Measurements from ENCODE around the gene ASAP2.
A peak's percentile ranks its signal among the peaks of the same experiment; 100 is the strongest.
"Not testable (repeated sequence)": the region's sequence is repeated elsewhere in the genome, so short reads cannot be mapped to it uniquely, and the experiment has no call there.

ASAP2 gene

DNA sequence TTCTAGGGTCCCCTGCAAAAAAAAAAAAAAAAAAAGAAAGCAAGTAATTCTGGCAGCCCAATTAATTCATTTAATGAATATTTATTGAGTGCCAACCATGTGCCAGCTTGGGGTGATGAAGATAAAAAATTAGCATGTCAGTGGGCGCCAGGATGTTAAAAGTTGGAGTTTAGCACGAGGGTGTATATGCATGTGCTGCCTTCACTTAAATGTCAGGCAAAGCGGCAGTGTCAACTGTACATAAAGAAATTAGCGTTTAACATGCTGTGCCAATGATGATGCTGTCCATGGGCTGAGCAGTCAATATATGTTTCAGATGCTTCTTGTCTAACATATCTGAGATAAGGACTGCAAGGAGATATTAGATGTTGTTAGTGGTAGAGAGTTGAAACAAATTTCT, 49.5 kb downstream of the ASAP2 start:
- no peak for DNase-seq

DNA sequence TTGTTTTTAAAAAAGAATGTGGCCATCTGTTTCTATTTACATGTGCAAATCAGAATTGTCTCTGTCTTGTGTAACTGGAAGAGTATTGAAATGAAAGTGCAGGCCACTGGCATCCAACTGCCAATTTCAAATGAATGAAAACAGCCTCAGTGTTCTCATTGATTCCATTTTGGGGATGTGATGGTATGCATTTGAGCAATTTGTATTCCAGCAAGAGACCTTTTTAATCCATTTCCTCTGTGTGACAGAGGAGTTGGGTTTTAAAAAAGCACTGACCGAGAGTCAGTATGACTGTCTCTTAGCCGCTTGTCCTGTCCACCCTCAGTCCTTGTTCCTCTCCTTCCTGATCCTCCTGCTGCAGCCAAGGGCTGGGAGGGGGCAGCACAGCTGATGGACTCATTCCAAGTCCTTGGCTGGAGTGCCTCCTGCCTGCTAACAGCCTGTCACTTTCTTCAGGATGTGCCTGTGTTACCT, 50.0 kb downstream of the ASAP2 start:
- DNase-seq, result peak; percentile 15

DNA sequence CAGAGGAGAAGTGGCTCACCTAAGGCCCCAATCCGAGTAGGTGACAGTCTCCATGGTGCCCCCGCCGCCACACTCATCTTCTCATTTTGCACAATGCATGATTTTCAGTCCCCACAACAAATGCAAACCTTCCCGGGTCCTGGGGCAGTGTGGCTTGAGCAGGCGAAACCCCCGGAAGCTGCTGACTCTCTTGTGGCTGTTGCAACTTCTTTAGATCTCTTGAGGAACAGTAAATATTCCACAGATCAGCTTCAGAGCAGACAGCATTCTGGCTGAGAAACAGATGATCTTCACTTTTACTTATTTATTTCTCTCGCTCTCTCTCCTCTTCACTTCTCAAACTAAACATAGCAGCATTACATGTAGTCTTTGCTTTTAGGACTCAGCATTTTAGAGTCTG, 51.9 kb downstream of the ASAP2 start:
- no peak for DNase-seq

DNA sequence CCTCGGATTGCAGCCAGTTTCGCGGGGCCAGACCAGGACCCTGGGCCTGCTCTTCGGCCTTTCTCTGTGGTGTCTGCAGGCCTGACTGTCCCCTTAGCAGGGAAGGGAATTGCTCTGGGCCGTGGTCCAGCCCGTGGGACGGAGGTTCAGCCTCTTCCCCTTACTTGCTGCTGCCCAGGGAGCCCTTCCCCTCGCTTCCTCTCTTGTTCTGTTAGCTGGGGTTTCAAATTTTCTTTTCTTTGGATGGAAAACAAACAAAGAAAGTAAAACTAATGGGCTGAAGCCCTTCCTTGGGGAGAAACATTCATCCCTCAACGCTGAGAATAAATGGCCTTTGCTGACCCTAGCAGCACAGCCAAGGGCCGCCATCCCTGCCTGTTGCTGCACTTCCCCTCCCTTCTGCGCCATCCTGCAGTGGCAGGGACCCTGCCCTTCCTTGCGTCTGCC, 52.4 kb downstream of the ASAP2 start:
- DNase-seq, result no peak

DNA sequence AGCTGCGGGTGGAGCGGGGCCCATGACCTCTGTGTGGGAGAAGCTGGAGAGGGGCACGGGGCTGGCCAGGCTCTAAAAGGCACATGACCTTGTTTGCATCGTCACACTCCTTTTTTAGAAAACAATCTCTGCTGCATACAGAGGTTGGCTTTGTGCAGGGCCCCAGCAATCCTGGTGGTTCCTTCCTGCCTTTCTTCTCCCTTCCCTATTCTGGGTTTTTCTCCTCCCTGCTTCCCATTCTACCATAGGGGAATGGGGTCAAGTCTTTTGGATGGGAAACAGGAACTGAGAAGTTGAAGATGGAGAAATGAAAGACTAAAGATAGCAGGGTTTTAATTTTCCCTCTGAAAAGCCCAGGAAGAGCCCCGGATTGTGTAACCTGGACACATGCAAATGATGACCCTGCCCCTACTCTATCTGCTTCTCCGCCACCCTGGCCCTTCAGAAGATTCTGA, 53.9 kb downstream of the ASAP2 start:
- DNase-seq, result no peak

DNA sequence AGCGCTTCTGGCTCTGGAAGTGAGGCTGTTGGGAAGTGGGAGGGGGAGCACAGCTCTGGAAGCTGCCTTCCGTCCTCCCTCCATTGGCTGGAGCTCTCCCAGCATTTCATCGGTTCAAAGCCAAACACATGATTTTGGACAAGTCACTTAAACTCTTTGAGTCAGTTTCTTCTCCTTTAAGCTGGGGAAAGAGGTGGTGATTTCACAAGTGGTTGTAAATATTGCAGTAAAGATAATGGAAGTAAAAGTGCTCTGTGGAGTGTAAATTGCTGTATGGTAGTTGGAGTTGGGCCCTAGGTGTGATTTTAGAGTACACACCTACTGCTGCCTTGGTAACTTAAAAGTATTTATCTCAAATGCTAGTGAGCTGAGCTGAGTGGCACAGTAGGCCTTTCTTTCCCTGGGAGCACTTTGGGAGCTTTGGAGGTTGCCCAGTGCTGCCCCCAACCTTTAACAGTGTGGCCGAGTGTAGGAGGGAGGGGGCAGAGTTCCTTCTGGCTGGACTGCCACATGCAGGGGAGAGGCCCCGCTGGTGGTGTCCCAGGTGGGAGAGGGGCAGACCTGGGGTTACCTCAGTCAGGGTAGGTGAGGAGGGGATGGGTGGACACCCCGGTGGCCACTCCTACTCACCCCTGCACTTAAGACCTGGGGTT, 54.7 kb downstream of the ASAP2 start:
- DNase-seq, result no peak

DNA sequence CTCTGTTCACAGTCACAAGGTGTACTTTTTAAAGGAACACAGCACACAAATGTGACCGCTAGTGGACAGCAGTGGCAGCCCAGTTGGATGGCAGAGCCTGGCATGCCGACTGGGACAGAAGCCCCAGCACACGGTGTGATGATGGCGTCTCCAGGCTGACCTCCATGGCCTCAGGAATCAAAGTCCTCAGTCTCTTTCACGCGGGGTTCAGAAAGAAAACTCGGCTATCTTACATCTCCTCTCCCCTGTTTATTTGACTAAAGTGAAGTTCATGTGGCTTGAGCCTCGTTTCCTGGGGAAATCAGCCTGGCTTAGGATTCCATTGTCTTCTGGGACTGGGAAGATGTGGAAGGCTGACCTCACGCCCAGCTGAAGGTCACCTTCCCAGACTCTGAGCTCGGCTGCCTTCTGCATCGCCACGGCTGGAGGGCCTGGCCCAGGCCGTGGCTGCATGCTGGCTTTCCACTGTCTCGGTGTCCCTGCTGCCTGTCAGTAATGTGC, 56.1 kb downstream of the ASAP2 start:
- no peak for DNase-seq

DNA sequence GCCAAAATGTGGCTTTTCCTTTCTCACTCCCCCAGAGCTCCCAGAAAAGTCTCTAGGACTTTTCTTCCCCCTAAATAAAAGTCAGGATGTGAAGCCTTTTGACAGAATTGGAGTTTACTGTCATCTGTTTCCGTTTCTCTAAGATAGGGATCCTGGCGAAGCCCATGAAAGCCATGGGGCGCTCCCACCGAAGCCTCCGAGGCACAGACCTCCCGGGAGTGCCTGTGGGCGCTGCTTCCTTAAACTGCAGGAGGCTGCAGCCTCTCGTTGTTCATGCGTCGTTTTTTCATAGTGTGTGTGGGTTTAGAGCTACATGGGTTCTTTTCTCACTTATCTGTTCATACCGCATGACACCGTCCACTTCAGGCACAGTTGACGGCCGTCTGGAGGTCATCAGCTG, 56.8 kb downstream of the ASAP2 start:
- no peak for DNase-seq

DNA sequence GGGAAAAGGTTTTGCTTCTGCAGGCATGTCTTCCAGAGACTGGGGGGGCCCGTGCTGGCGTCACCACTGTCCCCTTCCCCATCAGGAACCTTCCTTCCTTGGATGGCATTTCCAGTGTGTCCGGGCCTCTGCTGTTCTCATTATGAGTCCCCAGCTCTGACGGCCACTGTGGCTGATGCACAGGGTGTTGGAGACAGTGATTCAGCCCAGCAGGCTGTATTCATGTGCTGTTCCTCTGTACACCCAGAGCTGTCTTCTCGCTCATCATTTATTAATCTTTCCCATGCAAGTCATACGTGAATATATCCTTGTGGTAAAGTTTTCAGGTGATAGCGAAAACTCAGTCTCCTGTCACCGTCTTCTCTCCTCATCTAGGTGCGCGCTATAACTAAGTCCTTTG, 57.7 kb downstream of the ASAP2 start:
- no peak for DNase-seq

DNA sequence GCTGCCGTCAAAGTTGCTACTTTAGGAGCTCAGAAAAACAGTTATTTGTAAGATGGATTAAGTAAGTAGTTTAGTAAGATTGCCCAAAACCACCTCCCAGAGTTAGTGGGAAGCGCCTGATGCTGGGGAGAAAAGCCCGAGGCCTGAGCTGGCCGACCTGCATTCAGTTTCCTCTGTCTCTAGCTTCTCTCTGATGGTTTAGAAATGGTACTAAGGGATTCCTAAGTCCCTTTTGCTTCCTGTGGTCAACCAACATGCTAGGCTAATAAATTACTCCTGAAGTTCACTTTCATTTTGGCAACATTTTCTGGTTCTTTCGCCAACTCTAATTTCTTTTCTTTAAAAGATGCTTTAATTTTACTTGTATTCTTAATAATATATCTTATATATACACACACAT, 60.1 kb downstream of the ASAP2 start:
- no peak for DNase-seq

DNA sequence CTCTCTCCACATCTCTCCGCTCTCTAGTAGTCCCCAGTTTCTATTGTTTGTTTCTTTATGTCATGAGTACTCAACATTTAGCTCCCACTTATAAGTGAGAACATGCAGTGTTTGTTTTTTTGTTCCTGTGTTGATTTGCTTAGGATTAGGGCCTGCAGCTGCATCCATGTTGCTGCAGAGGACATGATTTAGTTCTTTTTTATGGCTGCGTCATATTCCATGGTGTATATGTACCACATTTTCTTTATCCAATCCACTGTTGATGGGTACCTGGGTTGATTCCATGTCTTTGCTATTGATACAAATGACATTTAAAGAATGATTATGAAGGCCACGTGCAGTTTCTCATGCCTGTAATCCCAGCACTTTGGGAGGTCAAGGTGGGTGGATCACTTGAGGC, 60.7 kb downstream of the ASAP2 start:
- DNase-seq, result not testable (repeated sequence)

DNA sequence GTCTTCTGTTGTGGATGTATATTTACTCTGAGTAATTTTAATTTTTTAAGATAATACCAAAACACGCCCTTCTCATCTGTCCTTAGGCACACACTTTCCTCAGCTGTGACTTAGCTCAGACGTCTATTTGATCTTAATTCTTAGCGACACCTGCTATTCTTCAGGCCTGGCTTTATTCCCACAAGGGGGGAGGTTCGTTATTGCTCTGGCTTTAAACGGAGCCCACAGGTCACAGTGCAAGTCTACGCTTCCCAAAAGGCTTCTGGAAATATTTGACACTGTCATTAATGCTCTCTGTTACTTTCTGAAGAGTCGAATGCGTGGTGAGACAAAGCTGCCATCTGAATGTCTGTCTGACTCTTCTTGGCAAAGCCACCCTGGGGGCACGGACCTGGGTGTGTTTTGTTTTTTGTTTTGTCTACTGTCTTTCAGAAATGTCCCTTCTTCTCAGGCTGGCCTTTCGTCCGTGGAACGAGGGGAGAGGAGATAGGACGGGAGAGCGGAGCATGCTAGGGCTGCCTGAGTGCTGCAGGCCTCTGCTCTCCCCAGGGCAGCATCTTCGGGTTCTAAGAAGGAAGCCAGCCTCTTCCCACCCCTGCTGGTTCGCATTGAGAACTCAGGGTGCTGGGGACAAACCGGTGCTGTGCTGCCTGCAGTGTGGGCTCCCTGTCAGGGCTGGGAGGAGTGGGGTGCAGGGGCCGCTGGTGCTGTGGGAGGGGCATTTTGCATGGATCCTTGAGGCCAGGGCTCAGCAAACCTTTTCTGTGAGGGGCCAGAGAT, 61.9 kb downstream of the ASAP2 start:
- DNase-seq, result no peak

DNA sequence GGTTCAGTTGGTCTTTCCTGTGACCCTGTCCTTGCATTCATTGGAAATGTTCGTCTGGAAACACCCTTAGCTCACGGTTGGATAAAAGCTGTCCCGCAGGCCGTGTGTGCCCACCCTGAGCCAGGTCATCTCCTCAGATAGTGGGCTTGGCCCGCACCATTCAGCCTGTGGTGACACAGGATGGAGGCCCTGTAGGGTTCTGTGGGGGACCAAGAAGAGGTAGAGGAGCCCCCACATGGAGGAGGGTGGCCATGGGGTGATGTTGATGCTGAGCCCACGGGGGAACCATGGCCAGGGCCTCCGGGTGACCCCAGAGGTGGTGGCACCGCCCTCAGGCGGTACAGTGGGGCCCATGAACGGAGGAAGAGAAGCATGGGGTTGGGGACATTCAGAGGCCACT, 62.7 kb downstream of the ASAP2 start:
- no peak for DNase-seq

DNA sequence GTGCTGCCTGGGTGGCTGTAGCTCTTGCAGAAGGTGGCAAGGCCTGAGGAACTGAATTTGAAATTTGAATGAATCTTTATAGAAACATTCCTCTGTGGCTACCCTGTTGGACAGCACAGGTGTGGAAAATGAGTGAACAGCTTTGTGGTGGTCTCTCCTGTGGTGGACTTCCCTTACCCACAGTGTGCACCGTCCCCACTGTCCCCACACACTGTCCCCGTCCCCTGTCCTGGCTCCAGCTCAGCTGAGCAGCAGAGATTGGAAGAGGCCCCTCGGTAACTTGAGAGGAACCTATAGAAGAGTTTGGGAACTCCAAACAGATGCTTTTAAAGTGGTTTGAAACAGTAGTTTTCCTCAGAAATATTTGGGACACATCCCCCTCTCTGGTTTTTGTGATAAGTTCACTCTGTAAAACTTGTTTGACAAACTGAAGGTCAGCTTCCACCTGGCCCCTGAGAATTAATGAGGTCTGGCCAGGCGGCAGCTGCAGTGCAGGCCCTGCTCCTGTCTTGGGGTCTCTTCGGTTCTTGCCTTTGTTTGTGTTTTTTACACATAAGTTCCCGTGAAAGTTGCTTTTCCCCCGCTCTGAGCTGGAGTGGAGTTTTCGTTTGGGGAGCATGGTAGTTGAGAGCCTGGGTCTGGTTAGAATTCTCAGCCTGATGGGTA, 63.2 kb downstream of the ASAP2 start:
- DNase-seq, result no peak

DNA sequence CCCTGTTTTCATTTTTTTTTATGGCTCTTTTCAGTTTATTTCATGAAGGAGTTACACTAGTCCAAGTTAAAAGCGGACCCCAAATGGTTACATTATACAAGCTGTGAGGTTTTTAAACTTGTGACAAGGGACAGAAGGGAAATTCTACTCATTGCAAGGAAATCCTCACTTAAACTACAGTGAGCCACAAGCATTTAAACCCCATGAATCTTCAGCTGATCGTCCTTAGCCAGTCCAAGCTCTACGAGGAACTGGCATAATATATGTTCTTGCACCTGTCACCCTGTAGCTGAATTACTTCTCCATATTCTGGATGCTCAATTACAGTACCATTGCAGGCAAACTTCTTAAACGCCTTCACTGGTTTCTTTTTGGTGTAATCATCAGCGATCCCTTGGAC, 64.5 kb downstream of the ASAP2 start:
- no peak for DNase-seq

DNA sequence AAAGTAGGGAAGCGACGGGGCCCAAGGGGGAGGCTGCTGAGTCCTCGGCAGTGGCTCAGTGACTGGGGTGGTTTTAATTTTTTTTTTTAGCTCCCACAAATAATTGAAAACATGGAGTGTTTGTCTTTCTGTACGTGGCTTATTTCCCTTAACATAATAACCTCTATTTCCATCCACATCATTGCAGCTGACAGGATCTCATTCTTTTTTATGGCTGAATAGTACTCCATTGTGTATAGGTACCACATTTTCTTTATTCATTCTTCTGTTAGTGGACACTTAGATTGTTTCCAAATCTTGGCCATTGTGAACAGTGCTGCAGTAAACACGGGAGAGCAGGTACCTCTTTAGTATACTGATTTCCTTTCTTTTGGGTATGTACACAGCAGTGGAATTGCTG, 65.1 kb downstream of the ASAP2 start:
- no peak for DNase-seq

DNA sequence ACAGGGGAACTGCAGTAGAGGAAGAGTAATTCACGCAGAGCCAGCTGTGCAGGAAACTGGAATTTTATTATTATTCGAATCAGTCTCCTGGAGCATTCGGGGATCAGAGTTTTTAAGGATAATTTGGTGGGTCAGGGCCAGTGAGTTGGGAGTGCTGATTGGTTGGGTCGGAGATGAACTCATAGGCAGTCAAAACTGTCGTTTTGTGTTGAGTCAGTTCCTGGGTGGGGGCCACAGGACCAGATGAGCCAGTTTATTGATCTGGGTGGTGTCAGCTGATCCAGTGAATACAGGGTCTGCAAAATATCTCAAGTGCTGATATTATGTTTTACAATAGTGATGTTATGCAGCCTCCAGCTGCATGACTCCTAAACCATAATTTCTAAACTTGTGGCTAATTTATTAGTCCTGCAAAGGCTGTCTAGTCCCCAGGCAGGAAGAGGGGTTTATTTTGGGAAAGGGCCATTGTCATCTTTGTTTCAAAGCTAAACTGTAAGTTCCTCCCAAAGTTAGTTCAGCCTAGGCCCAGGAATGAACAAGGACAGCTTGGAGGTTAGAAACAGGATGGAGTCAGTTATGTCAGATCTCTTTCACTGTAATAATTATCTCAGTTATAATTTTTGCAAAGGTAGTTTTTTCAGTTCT, 67.0 kb downstream of the ASAP2 start:
- no peak for DNase-seq

DNA sequence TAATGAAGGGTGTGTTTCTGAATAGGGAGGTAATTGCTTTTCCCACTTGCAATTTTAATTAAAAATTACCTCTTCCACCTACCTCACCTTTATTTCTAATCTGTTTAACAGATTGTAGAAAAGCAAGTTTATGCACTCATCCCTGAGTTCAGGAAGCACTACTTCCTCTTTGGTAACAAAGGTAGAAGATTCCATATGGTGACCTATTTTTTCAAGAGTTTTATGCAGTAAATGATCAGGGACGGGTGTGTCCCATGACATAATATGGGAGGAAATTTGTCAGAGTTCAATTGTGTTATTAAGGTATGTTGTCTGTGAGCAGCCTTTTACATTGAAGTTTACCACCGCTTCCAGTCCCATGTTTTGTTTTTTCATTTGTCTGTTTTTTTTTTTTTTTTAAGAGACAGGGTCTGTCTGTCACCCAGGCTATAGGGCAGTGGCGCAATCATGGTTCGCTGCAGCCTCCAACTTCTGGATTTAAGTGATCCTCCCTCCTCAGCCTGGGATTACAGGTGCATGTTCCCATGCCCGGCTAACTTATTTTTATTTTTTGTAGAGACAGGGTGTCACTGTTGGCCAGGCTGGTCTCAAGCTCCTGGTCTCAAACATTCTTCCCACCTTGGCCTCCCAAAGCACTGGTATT, 68.2 kb downstream of the ASAP2 start:
- no peak for DNase-seq

DNA sequence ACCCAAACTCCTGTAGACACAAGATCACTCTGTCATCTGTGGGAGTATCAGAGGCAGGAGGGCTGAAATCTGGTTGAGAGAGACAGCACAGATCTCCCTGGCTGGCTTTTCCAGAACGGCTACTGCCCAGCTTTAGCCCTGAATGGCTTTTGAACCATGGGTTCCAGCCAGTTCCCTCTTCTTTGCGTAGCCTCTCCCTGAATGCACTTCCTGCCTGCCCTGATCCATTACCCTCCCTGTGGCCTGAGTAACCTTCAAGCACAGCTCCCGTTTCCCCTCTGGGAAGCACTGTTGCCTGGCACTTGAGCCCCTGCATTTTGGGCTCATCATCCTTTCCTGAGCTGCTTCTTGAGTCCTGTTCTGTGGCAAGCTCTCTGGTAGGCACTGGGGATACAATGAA, 68.8 kb downstream of the ASAP2 start:
- DNase-seq, result no peak

DNA sequence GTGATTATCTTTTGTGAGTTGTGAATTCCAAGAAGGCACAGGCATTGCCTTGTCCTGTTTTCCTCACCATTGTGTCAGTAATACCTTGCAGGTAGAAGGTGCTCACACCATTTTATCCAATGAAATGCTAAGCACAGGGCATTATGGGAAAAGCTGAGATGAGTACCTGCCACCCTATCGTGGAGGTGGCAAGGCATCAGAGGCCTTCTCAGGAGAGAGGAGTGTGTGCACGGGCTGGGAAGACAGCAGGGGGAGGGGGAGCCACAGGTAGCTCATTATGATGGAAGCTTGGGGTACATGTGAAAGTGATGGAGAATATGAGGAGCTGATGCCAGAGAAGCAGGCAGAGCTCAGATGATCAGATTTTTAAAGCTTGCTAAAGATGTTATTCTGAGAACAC, 69.5 kb downstream of the ASAP2 start:
- no peak for DNase-seq

DNA sequence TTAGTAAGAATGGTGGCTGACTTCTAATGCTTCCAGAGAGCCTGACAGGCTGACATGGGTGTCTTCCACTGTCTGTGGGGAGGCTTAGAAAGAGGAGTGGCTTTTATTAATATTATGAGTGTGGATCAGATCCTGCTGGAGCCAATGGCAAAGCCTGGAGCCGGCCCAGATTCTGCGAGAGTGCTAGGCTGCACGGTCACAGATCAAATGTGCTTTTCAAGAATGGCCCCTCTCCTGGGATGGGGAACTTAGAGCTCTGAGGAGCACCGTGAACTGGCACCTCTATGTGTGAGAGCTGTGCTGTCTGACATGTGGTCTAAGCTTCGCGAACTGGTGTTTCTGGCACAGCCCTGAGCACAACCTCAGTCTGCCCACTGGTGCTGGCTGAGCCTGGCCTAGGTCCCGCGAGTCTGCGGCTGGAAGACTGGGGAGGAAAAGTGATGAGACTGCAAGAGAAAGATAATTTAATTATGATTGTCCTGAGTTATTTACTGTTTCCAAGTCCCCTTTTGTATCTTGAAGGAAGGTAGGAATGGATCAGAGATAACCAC, 70.4 kb downstream of the ASAP2 start:
- DNase-seq, result no peak

DNA sequence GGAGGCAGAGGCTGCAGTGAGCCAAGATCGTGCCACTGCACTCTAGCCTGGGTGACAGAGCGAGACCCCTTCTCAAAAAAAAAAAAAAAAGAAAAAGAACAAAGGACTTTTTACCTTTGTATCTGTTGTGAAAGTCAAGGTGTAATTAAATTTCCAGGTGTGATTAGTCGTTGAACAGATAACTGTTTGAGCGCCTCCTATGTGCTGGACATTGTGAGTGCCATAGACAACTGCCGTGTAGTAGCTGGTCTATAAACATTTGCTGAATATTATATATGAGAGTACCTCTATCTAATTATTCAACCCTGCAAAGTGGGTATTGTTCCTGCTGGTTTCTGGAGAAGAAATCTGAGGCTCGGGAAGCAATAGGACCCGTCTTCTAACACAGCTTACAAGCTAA, 71.8 kb downstream of the ASAP2 start:
- DNase-seq, result peak; percentile 1

All from DMS79 (cell line).